ENCODE measurements around the gene GAB4. TPM values are rescaled to one million over a fixed set of nuclear protein-coding genes. Genes with fewer than 3 reads are reported as not detected.

GAB4 gene
- total and polyA plus RNA-seq, 10 of the 15 experiments (the other 5 are each of a cell fraction or from before 2014, with no cell fraction given) = not detected

GRCh38 chr22:16953206-16954059 lies 54.6 kb downstream of the GAB4 start:
- no peak for FAIRE-seq
- no peak for DNase-seq (ENCODE audit: low read depth, low spot score)
- Histone ChIP-seq H3K27ac (ENCODE audit: control insufficient read depth, insufficient read depth) (no peak overlapping the region), H3K36me3 (ENCODE audit: control insufficient read depth in 2 of 2, insufficient read depth in 2 of 2, low read length in 1 of 2) (no peaks in the 10 kb centered on the region), H3K9me3 (replicated peaks; ENCODE audit: control insufficient read depth, insufficient read depth, low read length) (no peaks in the 10 kb centered on the region), H3K4me2 (ENCODE audit: control insufficient read depth, insufficient read depth) (no peak overlapping the region), H3K4me3 (no peak overlapping the region), H3K9ac (ENCODE audit: control insufficient read depth, insufficient read depth, low read length) (no peak overlapping the region), H3K4me1 (ENCODE audit: control insufficient read depth, insufficient read depth, low read length) (no peaks in the 10 kb centered on the region), H2AFZ (ENCODE audit: control insufficient read depth, low read depth, low read length) (no peak overlapping the region), H3K27me3 (replicated peaks in 1 of 2; ENCODE audit: control insufficient read depth in 2 of 2, insufficient read depth in 2 of 2, low read length in 1 of 2) (no peaks in the 10 kb centered on the region), H3K79me2 (ENCODE audit: control insufficient read depth, insufficient read depth, low read length) (no peaks in the 10 kb centered on the region), H4K20me1 (ENCODE audit: control insufficient read depth, insufficient read depth) (no peaks in the 10 kb centered on the region)
- no TSS peak for BruUV-seq (replicated peaks)
- POLR2A ChIA-PET = no interaction called here
- TF ChIP-seq GATAD2B (conservative IDR thresholded peaks at IDR 0.05; ENCODE audit: low read depth) (no peak), CHD4 (IDR thresholded peaks at IDR 0.05) (no peak), NKRF (conservative IDR thresholded peaks at IDR 0.05) (no peak)
- RAD21 ChIA-PET (ENCODE audit: unreplicated experiment) = no interaction called here
- WGBS (ENCODE audit: insufficient coverage, insufficient replicate concordance, low lambda C conversion rate, missing lambda C conversion rate) = 42% methylated on average over 7 of the region's 7 CpGs
- ATAC-seq = no peak
- SMC1A ChIA-PET (ENCODE audit: uncharacterized antibody, unreplicated experiment) = no interaction called here
- CTCF ChIA-PET = interaction anchor here (1.2 kb wide), 1 partner anchor 10 kb away, joined by 3 read pairs; no protein-coding TSS in a partner anchor
- intact Hi-C loops (cut with micrococcal nuclease; ENCODE audit: unreplicated experiment) = no loop called here
- in situ Hi-C loops (cut with MboI) = no loop called here

GRCh38 chr22:16949561-16949960 lies 58.5 kb downstream of the GAB4 start:
- BruUV-seq (replicated peaks) = no TSS peak
- POLR2A ChIA-PET = interaction anchor here (0.5 kb wide), 1 partner anchor 9 kb away, joined by 7 read pairs; no protein-coding TSS in a partner anchor
- RAD21 ChIA-PET (ENCODE audit: unreplicated experiment) = no interaction called here
- peak; percentile 96 for ATAC-seq
- in situ Hi-C loops (cut with MboI) = no loop called here
- Histone ChIP-seq H3K9ac (ENCODE audit: control insufficient read depth, insufficient read depth, low read length) (no peak overlapping the region), H3K9me3 (replicated peaks; ENCODE audit: control insufficient read depth, insufficient read depth, low read length) (no peaks in the 10 kb centered on the region), H2AFZ (ENCODE audit: control insufficient read depth, low read depth, low read length) (no peak overlapping the region), H3K4me1 (ENCODE audit: control insufficient read depth, insufficient read depth, low read length) (no peaks in the 10 kb centered on the region), H3K27ac (ENCODE audit: control insufficient read depth, insufficient read depth) (no peak overlapping the region), H3K79me2 (ENCODE audit: control insufficient read depth, insufficient read depth, low read length) (no peaks in the 10 kb centered on the region), H3K4me2 (ENCODE audit: control insufficient read depth, insufficient read depth) (no peak overlapping the region), H3K4me3 (no peak overlapping the region), H4K20me1 (ENCODE audit: control insufficient read depth, insufficient read depth) (no peaks in the 10 kb centered on the region), H3K27me3 (replicated peaks in 1 of 2; ENCODE audit: control insufficient read depth in 2 of 2, insufficient read depth in 2 of 2, low read length in 1 of 2) (no peaks in the 10 kb centered on the region), H3K36me3 (ENCODE audit: control insufficient read depth in 2 of 2, insufficient read depth in 2 of 2, low read length in 1 of 2) (no peaks in the 10 kb centered on the region)
- DNase-seq (ENCODE audit: low read depth, low spot score) = peak; percentile 31
- intact Hi-C loops (cut with micrococcal nuclease; ENCODE audit: unreplicated experiment) = no loop called here
- CTCF ChIA-PET = interaction anchor here (0.9 to 1.3 kb wide), 2 partner anchors 31 to 109 kb away, joined by 3 to 4 read pairs; no protein-coding TSS in a partner anchor
- SMC1A ChIA-PET (ENCODE audit: uncharacterized antibody, unreplicated experiment) = interaction anchor here (1.3 kb wide), 1 partner anchor 109 kb away, joined by 3 read pairs; no protein-coding TSS in a partner anchor
- WGBS (ENCODE audit: insufficient coverage, insufficient replicate concordance, low lambda C conversion rate, missing lambda C conversion rate) = 9% methylated on average over 3 of the region's 3 CpGs
- FAIRE-seq = no peak
- TF ChIP-seq IKZF2 (IDR thresholded peaks at IDR 0.05) (peak in 1 of 2 experiments; percentile 24; a peak in 1 of 4 replicates), KDM1A (IDR thresholded peaks at IDR 0.05; ENCODE audit: borderline replicate concordance) (no peak), PBX3 (IDR thresholded peaks at IDR 0.05; ENCODE audit: insufficient replicate concordance, low read depth, low read length) (no peak), PRDM15 (CRISPR knock-in tag; IDR thresholded peaks at IDR 0.05) (no peak)
